NCI-H2196 (cell line): ENCODE measurements around the gene CCDC7.
"Not testable (repeated sequence)": the region's sequence is repeated elsewhere in the genome, so short reads cannot be mapped to it uniquely, and the experiment has no call there.

Source experiments
- DNase-seq: peaks from one replicate; lab custom pipeline; 2025; ENCODE audit not compliant: unreplicated experiment; lab: John Stamatoyannopoulos, UW

The CCDC7 gene

GRCh38 chr10:32687546-32687945, 241.6 kb downstream of the CCDC7 start:
- DNase-seq, result no peak

GRCh38 chr10:32692174-32692573, 246.2 kb downstream of the CCDC7 start:
- DNase-seq, result peak; percentile 8

GRCh38 chr10:32693441-32693979, 247.6 kb downstream of the CCDC7 start:
- no peak for DNase-seq

GRCh38 chr10:32699683-32700082, 253.7 kb downstream of the CCDC7 start:
- not testable (repeated sequence) for DNase-seq

GRCh38 chr10:32713560-32713959, 267.6 kb downstream of the CCDC7 start:
- no peak for DNase-seq

GRCh38 chr10:32731527-32731926, 285.6 kb downstream of the CCDC7 start:
- DNase-seq, result no peak

GRCh38 chr10:32738958-32739357, 293.0 kb downstream of the CCDC7 start:
- DNase-seq, result no peak

GRCh38 chr10:32744321-32744720, 298.4 kb downstream of the CCDC7 start:
- no peak for DNase-seq

- DNase-seq, result no peak
Observed at GRCh38 chr10:32746869-32747268, 300.9 kb downstream of the CCDC7 start.

GRCh38 chr10:32751582-32751981, 305.6 kb downstream of the CCDC7 start:
- DNase-seq, result no peak

GRCh38 chr10:32754900-32755299, 309.0 kb downstream of the CCDC7 start:
- not testable (repeated sequence) for DNase-seq

GRCh38 chr10:32771217-32771616, 325.3 kb downstream of the CCDC7 start:
- DNase-seq, result no peak

GRCh38 chr10:32773105-32773504, 327.2 kb downstream of the CCDC7 start:
- DNase-seq, result no peak

GRCh38 chr10:32786968-32787367, 341.0 kb downstream of the CCDC7 start:
- no peak for DNase-seq

GRCh38 chr10:32787690-32788284, 341.8 kb downstream of the CCDC7 start:
- DNase-seq, result no peak

GRCh38 chr10:32788359-32788758, 342.4 kb downstream of the CCDC7 start:
- DNase-seq, result no peak

- DNase-seq, result no peak
Observed at GRCh38 chr10:32790483-32790882, 344.5 kb downstream of the CCDC7 start.

GRCh38 chr10:32793033-32793432, 347.1 kb downstream of the CCDC7 start:
- DNase-seq, result no peak

- no peak for DNase-seq
Observed at GRCh38 chr10:32795598-32796183, 349.8 kb downstream of the CCDC7 start.

- not testable (repeated sequence) for DNase-seq
Observed at GRCh38 chr10:32797393-32797792, 351.5 kb downstream of the CCDC7 start.

- no peak for DNase-seq
Observed at GRCh38 chr10:32846974-32847373, 401.0 kb downstream of the CCDC7 start.

- DNase-seq, result no peak
Observed at GRCh38 chr10:32851301-32851700, 405.4 kb downstream of the CCDC7 start.

GRCh38 chr10:32854435-32854834, 408.5 kb downstream of the CCDC7 start:
- DNase-seq, result no peak
